GM12875 (cell line): ENCODE measurements around the gene ZMYND12.
"Not testable (repeated sequence)": the region's sequence is repeated elsewhere in the genome, so short reads cannot be mapped to it uniquely, and the experiment has no call there.

Experiments used
- H3K4me3 ChIP-seq: one replicate; pipeline ENCODE4 v1.5.1; 2011; ENCODE audit warnings: low read depth, low read length, control low read depth
- CTCF ChIP-seq: IDR thresholded peaks from 2 replicates; pipeline ENCODE4 v1.5.1; 2011; ENCODE audit warnings: low read depth, mild to moderate bottlenecking, control low read depth, inconsistent platforms, low read length, moderate library complexity, borderline replicate concordance; ENCODE audit not compliant: insufficient read depth

Gene ZMYND12

GRCh38 chr1:42456010-42456753 lies at the start of gene ZMYND12, which contains the start of gene PPCS:
ZMYND12 (minus strand) TSS chr1:42456022; CDS start chr1:42455997, 25 bp downstream.
PPCS (plus strand) TSS chr1:42456543; CDS start chr1:42456566, 23 bp downstream.
- TF ChIP-seq CTCF: no peak

GRCh38 chr1:42504535-42505128 lies 48.8 kb upstream of the ZMYND12 start:
- H3K4me3 ChIP-seq: no peak overlapping the region
- TF ChIP-seq CTCF: no peak

More at GRCh38 chr1:42456010-42456753, at the start of gene ZMYND12, which contains the start of gene PPCS:
- H3K4me3 ChIP-seq: peak within 1 kb of the TSS; percentile 95

GRCh38 chr1:42502031-42502430 lies 46.2 kb upstream of the ZMYND12 start:
- not testable (repeated sequence) for H3K4me3 ChIP-seq

GRCh38 chr1:42490237-42490636 lies 34.4 kb upstream of the ZMYND12 start:
- no peak overlapping the region for H3K4me3 ChIP-seq
- no peak for TF ChIP-seq CTCF

GRCh38 chr1:42484382-42484781 lies 28.6 kb upstream of the ZMYND12 start:
- H3K4me3 ChIP-seq: no peak overlapping the region

GRCh38 chr1:42482635-42483153 lies 26.9 kb upstream of the ZMYND12 start:
- no peak for TF ChIP-seq CTCF
- no peak overlapping the region for H3K4me3 ChIP-seq

More at GRCh38 chr1:42484382-42484781, 28.6 kb upstream of the ZMYND12 start:
- no peak for TF ChIP-seq CTCF

- TF ChIP-seq CTCF: no peak
- no peak overlapping the region for H3K4me3 ChIP-seq
Observed at GRCh38 chr1:42480921-42481320, 25.1 kb upstream of the ZMYND12 start.
